Thoracic aorta (tissue), 2 donors: ENCODE results near the gene RANBP3. TPM values are rescaled to one million over a fixed set of nuclear protein-coding genes. Genes with fewer than 3 reads are reported as not detected.

ENCODE experiments used
- ATAC-seq: fragments of 150-250 bp; one replicate; pipeline ENCODE4 v1.8.0; 2017; ENCODE audit warnings: low read depth; ENCODE audit not compliant: insufficient number of reproducible peaks, low FRiP score
- DNase-seq: peaks from one replicate; pipeline ENCODE4 v3.0.0-alpha.2; 2020; ENCODE audit warnings: low spot score
- H3K27ac ChIP-seq, 2 donors: fragments of 200-600 bp; sonication (generic); 1 replicate in 1 of 2; 2 replicates in 1 of 2; pipeline ENCODE4 v1.5.1; 2016; ENCODE audit warnings: mild to moderate bottlenecking in 2 of 2, moderate library complexity in 2 of 2
- H3K27me3 ChIP-seq: fragments of 200-600 bp; sonication (generic); replicated peaks from 2 replicates; pipeline ENCODE4 v1.6.0; 2016; ENCODE audit warnings: mild to moderate bottlenecking; ENCODE audit not compliant: insufficient read depth
- H3K36me3 ChIP-seq: fragments of 200-600 bp; sonication (generic); one replicate; pipeline ENCODE4 v1.5.1; 2016
- H3K4me1 ChIP-seq, 2 donors: fragments of 200-600 bp; sonication (generic); 1 replicate in 1 of 2; 2 replicates in 1 of 2; pipeline versions ENCODE4 v1.5.1 to v1.6.0; 2016; ENCODE audit warnings: low read depth in 2 of 2, mild to moderate bottlenecking in 1 of 2; ENCODE audit not compliant: control insufficient read depth in 1 of 2
- H3K4me3 ChIP-seq: fragments of 200-600 bp; sonication (generic); 2 replicates; pipeline ENCODE4 v1.5.1; 2016; ENCODE audit warnings: mild to moderate bottlenecking
- H3K9me3 ChIP-seq: fragments of 200-600 bp; sonication (generic); 2 replicates; pipeline ENCODE4 v1.5.1; 2016
- CTCF ChIP-seq: fragments of 200-600 bp; sonication (generic); IDR thresholded peaks from one replicate; pipeline ENCODE4 v1.5.1; 2019; ENCODE audit warnings: antibody characterized with exemption
- total RNA-seq, 2 donors: library from RNA; depleted of rRNA; stranded (reverse); fragments of >200 nt; gene quantifications; one replicate each; pipeline versions ENCODE4 v1.1.0 to v1.2.3, GENCODE V29; 2016

Gene RANBP3
- total RNA-seq, 2 donors from 2014 or later, result 51.4 to 101 TPM

- peak overlapping the region; percentile 10 for H3K4me3 ChIP-seq
- H3K9me3 ChIP-seq, result no peaks in the 10 kb centered on the region
- peaks cover 20% of the 10 kb centered on the region for H3K36me3 ChIP-seq
- peak; percentile 12 for ATAC-seq
- H3K27ac ChIP-seq, result peak overlapping the region; percentile 21 to 40
- peaks cover 14 to 35% of the 10 kb centered on the region in 2 donors for H3K4me1 ChIP-seq
- H3K27me3 ChIP-seq, result no peaks in the 10 kb centered on the region
- no peak for DNase-seq
- TF ChIP-seq CTCF, result no peak
Observed at GRCh38 chr19:5893907-5894703, 83.8 kb downstream of the RANBP3 start.

GRCh38 chr19:5893296-5893903 lies 84.5 kb downstream of the RANBP3 start:
- Histone ChIP-seq H3K9me3 (no peaks in the 10 kb centered on the region), H3K27me3 (no peaks in the 10 kb centered on the region), H3K4me1 (peaks cover 14 to 35% of the 10 kb centered on the region in 2 donors), H3K36me3 (peaks cover 20% of the 10 kb centered on the region), H3K4me3 (peak overlapping the region; percentile 10), H3K27ac (no peak overlapping the region)
- TF ChIP-seq CTCF, result no peak
- DNase-seq (no peak), ATAC-seq (no peak)

GRCh38 chr19:5892772-5893275 lies 85.1 kb downstream of the RANBP3 start:
- no peaks in the 10 kb centered on the region for H3K27me3 ChIP-seq
- no peaks in the 10 kb centered on the region for H3K9me3 ChIP-seq
- ATAC-seq, result no peak
- DNase-seq, result no peak
- peaks cover 14 to 35% of the 10 kb centered on the region in 2 donors for H3K4me1 ChIP-seq
- TF ChIP-seq CTCF, result no peak
- no peak overlapping the region for H3K4me3 ChIP-seq
- H3K36me3 ChIP-seq, result peaks cover 20% of the 10 kb centered on the region
- no peak overlapping the region for H3K27ac ChIP-seq

GRCh38 chr19:5891938-5892771 lies 85.8 kb downstream of the RANBP3 start:
- TF ChIP-seq CTCF, result peak; percentile 59
- ATAC-seq (no peak), DNase-seq (no peak)
- no peaks in the 10 kb centered on the region for H3K27me3 ChIP-seq
- H3K36me3 ChIP-seq, result peaks cover 20% of the 10 kb centered on the region
- H3K27ac ChIP-seq, result no peak overlapping the region
- H3K4me1 ChIP-seq, result peaks cover 14 to 35% of the 10 kb centered on the region in 2 donors
- H3K4me3 ChIP-seq, result no peak overlapping the region
- no peaks in the 10 kb centered on the region for H3K9me3 ChIP-seq

- ATAC-seq, result no peak
- no peak for DNase-seq
- H3K4me1 ChIP-seq, result peaks cover 14 to 35% of the 10 kb centered on the region in 2 donors
- no peak overlapping the region for H3K27ac ChIP-seq
- no peaks in the 10 kb centered on the region for H3K27me3 ChIP-seq
- no peak for TF ChIP-seq CTCF
- H3K4me3 ChIP-seq, result no peak overlapping the region
- H3K9me3 ChIP-seq, result no peaks in the 10 kb centered on the region
- H3K36me3 ChIP-seq, result peaks cover 15% of the 10 kb centered on the region
Observed at GRCh38 chr19:5891572-5891937, 86.4 kb downstream of the RANBP3 start.
